Measurements from ENCODE around the gene SNX9. TPM values are rescaled to one million over a fixed set of nuclear protein-coding genes. Genes with fewer than 3 reads are reported as not detected.
"Not testable (repeated sequence)": the region's sequence is repeated elsewhere in the genome, so short reads cannot be mapped to it uniquely, and the experiment has no call there.

Gene SNX9
- total RNA-seq, 2 donors from 2014 or later: 37.3 to 81.7 TPM

- TF ChIP-seq CTCF (IDR thresholded peaks at IDR 0.05): no peak
- Histone ChIP-seq H3K4me1 (peaks cover 5% of the 10 kb centered on the region), H3K36me3 (no peaks in the 10 kb centered on the region), H3K27me3 (no peaks in the 10 kb centered on the region), H3K27ac (no peak overlapping the region), H3K9ac (ENCODE audit: low read depth in 2 of 2, low read length in 2 of 2) (no peak overlapping the region), H3K9me3 (no peaks in the 10 kb centered on the region), H3K4me3 (no peak overlapping the region)
- intact Hi-C loops (cut with DNase I): no loop called here
- DNase-seq: no peak
Observed at GRCh38 chr6:157850030-157850429, 27.0 kb downstream of the SNX9 start.

- Histone ChIP-seq H3K4me1 (peaks cover 12% of the 10 kb centered on the region), H3K9ac (ENCODE audit: low read depth in 2 of 2, low read length in 2 of 2) (no peak overlapping the region), H3K27me3 (no peaks in the 10 kb centered on the region), H3K36me3 (no peaks in the 10 kb centered on the region), H3K4me3 (no peak overlapping the region), H3K27ac (peak overlapping the region; percentile 35), H3K9me3 (no peaks in the 10 kb centered on the region)
- intact Hi-C loops (cut with DNase I): no loop called here
- no peak for DNase-seq
- no peak for TF ChIP-seq CTCF (IDR thresholded peaks at IDR 0.05)
Observed at GRCh38 chr6:157853018-157853805, 30.2 kb downstream of the SNX9 start.

- Histone ChIP-seq H3K36me3 (no peaks in the 10 kb centered on the region), H3K27ac (peak overlapping the region; percentile 35), H3K9me3 (no peaks in the 10 kb centered on the region), H3K4me1 (peaks cover 8% of the 10 kb centered on the region), H3K4me3 (no peak overlapping the region), H3K9ac (ENCODE audit: low read depth in 2 of 2, low read length in 2 of 2) (no peak overlapping the region), H3K27me3 (no peaks in the 10 kb centered on the region)
- DNase-seq: peak; percentile 38
- intact Hi-C loops (cut with DNase I): no loop called here
- TF ChIP-seq CTCF (IDR thresholded peaks at IDR 0.05): no peak
Observed at GRCh38 chr6:157853902-157854502, 31.0 kb downstream of the SNX9 start.

GRCh38 chr6:157855325-157855724, 32.3 kb downstream of the SNX9 start:
- no peak for DNase-seq
- H3K27ac ChIP-seq: no peak overlapping the region
- H3K9ac ChIP-seq (ENCODE audit: low read depth in 2 of 2, low read length in 2 of 2): no peak overlapping the region
- no peaks in the 10 kb centered on the region for H3K9me3 ChIP-seq
- no peak for TF ChIP-seq CTCF (IDR thresholded peaks at IDR 0.05)
- no peak overlapping the region for H3K4me3 ChIP-seq
- H3K27me3 ChIP-seq: no peaks in the 10 kb centered on the region
- H3K36me3 ChIP-seq: no peaks in the 10 kb centered on the region
- peaks cover 7% of the 10 kb centered on the region for H3K4me1 ChIP-seq
- intact Hi-C loops (cut with DNase I): no loop called here

GRCh38 chr6:157855804-157856203, 32.8 kb downstream of the SNX9 start:
- peak; percentile 39 for DNase-seq
- intact Hi-C loops (cut with DNase I); H3K27ac ChIP-seq: not testable (repeated sequence)

GRCh38 chr6:157858664-157859063, 35.6 kb downstream of the SNX9 start:
- DNase-seq; intact Hi-C loops (cut with DNase I); H3K27me3 ChIP-seq; H3K27ac ChIP-seq; H3K9ac ChIP-seq (ENCODE audit: low read depth in 2 of 2, low read length in 2 of 2); H3K4me3 ChIP-seq; H3K9me3 ChIP-seq; H3K4me1 ChIP-seq; H3K36me3 ChIP-seq: not testable (repeated sequence)

More at GRCh38 chr6:157855804-157856203, 32.8 kb downstream of the SNX9 start:
- H3K4me3 ChIP-seq; H3K36me3 ChIP-seq; H3K9me3 ChIP-seq; H3K4me1 ChIP-seq; H3K9ac ChIP-seq (ENCODE audit: low read depth in 2 of 2, low read length in 2 of 2); H3K27me3 ChIP-seq: not testable (repeated sequence)
